A549 (cell line): ENCODE data around the gene ZBTB48. TPM values are rescaled to one million over a fixed set of nuclear protein-coding genes. Genes with fewer than 3 reads are reported as not detected.

Experiments
- ATAC-seq, 2 experiments: fragments of 200-7000 bp in 1 of 2; fragments of >200 bp in 1 of 2; cut with Nextera tagmentation in 1 of 2; cut with Tn5 transposase in 1 of 2; 3 replicates each; pipeline versions ENCODE4 v1.8.0 to v1.9.1; 2018 to 2020; ENCODE audit warnings: mild to moderate bottlenecking in 1 of 2, moderate library complexity in 1 of 2
- CTCF ChIA-PET: fragments of 300-600 bp; sonication (Branson Sonifier 250); formaldehyde crosslinking; extraction: SDS; loops from one replicate; lab custom pipeline; 2021; ENCODE audit warnings: antibody characterized with exemption, inconsistent platforms; lab: Yijun Ruan, JAX
- POLR2A ChIA-PET: fragments of 350-600 bp; formaldehyde crosslinking; extraction: SDS; loops from one replicate; lab custom pipeline; 2021; ENCODE audit warnings: antibody characterized with exemption, inconsistent platforms; lab: Yijun Ruan, JAX
- DNase-seq, 2 experiments: peaks; one replicate each; pipeline versions ENCODE4 v3.0.0 to v3.0.0-alpha.2; 2011 to 2016; ENCODE audit warnings: low read depth in 1 of 2, low spot score in 1 of 2
- FAIRE-seq: peaks from 2 replicates; lab custom pipeline; 2011; peaks lifted over from hg19 to GRCh38; lab: Jason Lieb, UNC
- H3K27ac ChIP-seq, 2 experiments: fragments of >200 bp; sonication (Bioruptor Twin); formaldehyde crosslinking; 3 replicates each; pipeline ENCODE4 v1.5.1; 2016 to 2017
- H3K4me1 ChIP-seq: fragments of >200 bp; sonication (Bioruptor Twin); formaldehyde crosslinking; 3 replicates; pipeline ENCODE4 v1.6.1; 2016
- H3K4me2 ChIP-seq: fragments of >200 bp; sonication (Bioruptor Twin); formaldehyde crosslinking; 3 replicates; pipeline ENCODE4 v1.6.1; 2016
- H3K4me3 ChIP-seq: fragments of >200 bp; sonication (Bioruptor Twin); formaldehyde crosslinking; 3 replicates; pipeline ENCODE4 v1.5.1; 2016
- H3K9me3 ChIP-seq: fragments of >200 bp; sonication (Bioruptor Twin); formaldehyde crosslinking; 3 replicates; pipeline ENCODE4 v1.6.1; 2016
- CBX2 ChIP-seq: fragments of 200-600 bp; sonication (generic); IDR thresholded peaks from 2 replicates; pipeline ENCODE4 v1.6.1; 2016; ENCODE audit warnings: low read depth, mild to moderate bottlenecking, borderline replicate concordance
- CHD4 ChIP-seq: fragments of 200-600 bp; sonication (generic); IDR thresholded peaks from 2 replicates; pipeline ENCODE4 v1.6.1; 2016; ENCODE audit warnings: antibody characterized with exemption, mild to moderate bottlenecking, borderline replicate concordance
- EHF ChIP-seq: fragments of 250-450 bp; sonication (Bioruptor Pico); IDR thresholded peaks from 2 replicates; pipeline ENCODE4 v1.5.0; 2020; ENCODE audit warnings: mild to moderate bottlenecking
- ESRRA ChIP-seq: fragments of 150-350 bp; IDR thresholded peaks from 2 replicates; pipeline ENCODE4 v1.6.1; 2014; ENCODE audit warnings: mild to moderate bottlenecking, low read length, borderline replicate concordance
- HDAC2 ChIP-seq: fragments of 200-600 bp; sonication (generic); IDR thresholded peaks from 2 replicates; pipeline ENCODE4 v1.6.1; 2016
- HOXB13 ChIP-seq: fragments of 250-450 bp; sonication (Bioruptor Pico); IDR thresholded peaks from 2 replicates; pipeline ENCODE4 v1.5.0; 2020; ENCODE audit warnings: low read depth, mild to moderate bottlenecking, moderate library complexity
- HOXB5 ChIP-seq: fragments of 250-450 bp; sonication (Bioruptor Pico); IDR thresholded peaks from 2 replicates; pipeline ENCODE4 v1.5.0; 2020; ENCODE audit warnings: mild to moderate bottlenecking, moderate library complexity
- JUN ChIP-seq, 2 experiments: fragments of >200 bp; sonication (Bioruptor Twin); formaldehyde crosslinking; IDR thresholded peaks; 2 replicates in 1 of 2; 3 replicates in 1 of 2; pipeline ENCODE4 v1.6.1; 2016 to 2017
- JUNB ChIP-seq: fragments of >200 bp; sonication (Bioruptor Twin); formaldehyde crosslinking; IDR thresholded peaks from 2 replicates; pipeline ENCODE4 v1.6.1; 2016
- KDM1A ChIP-seq: fragments of 200-600 bp; sonication (generic); IDR thresholded peaks from 2 replicates; pipeline ENCODE4 v1.6.1; 2016; ENCODE audit warnings: low read depth, mild to moderate bottlenecking
- MAFK ChIP-seq: fragments of 450-650 bp; IDR thresholded peaks from 2 replicates; pipeline ENCODE4 v1.6.1; 2014; ENCODE audit not compliant: partially characterized antibody
- MAZ ChIP-seq: fragments of 150-350 bp; IDR thresholded peaks from 2 replicates; pipeline ENCODE4 v1.6.1; 2014; ENCODE audit warnings: antibody characterized with exemption, low read depth, low read length, borderline replicate concordance
- NFE2L2 ChIP-seq: fragments of 150-350 bp; conservative IDR thresholded peaks from 2 replicates; pipeline ENCODE4 v1.6.1; 2014; ENCODE audit warnings: low read length
- NR3C1 ChIP-seq: fragments of >200 bp; sonication (Bioruptor Twin); formaldehyde crosslinking; IDR thresholded peaks from 3 replicates; pipeline ENCODE4 v1.6.1; 2017
- PHF8 ChIP-seq: fragments of 200-600 bp; sonication (generic); IDR thresholded peaks from 2 replicates; pipeline ENCODE4 v1.6.1; 2016; ENCODE audit warnings: low read depth, mild to moderate bottlenecking, antibody characterized with exemption, moderate library complexity, borderline replicate concordance
- POLR2A ChIP-seq: IDR thresholded peaks from 2 replicates; pipeline ENCODE4 v1.6.1; 2012; ENCODE audit warnings: mild to moderate bottlenecking, low read length
- POLR2AphosphoS2 ChIP-seq: conservative IDR thresholded peaks from 2 replicates; pipeline ENCODE4 v1.6.1; 2012; ENCODE audit warnings: low read length, improper control_type of control experiment, inconsistent platforms
- RARB ChIP-seq: fragments of 250-450 bp; sonication (Bioruptor Pico); IDR thresholded peaks from 2 replicates; pipeline ENCODE4 v1.8.0; 2021; ENCODE audit warnings: mild to moderate bottlenecking, moderate library complexity
- RCOR1 ChIP-seq: fragments of 150-350 bp; IDR thresholded peaks from 2 replicates; pipeline ENCODE4 v1.6.1; 2014; ENCODE audit warnings: antibody characterized with exemption, low read length, low read depth
- RFX5 ChIP-seq: fragments of 450-650 bp; IDR thresholded peaks from 2 replicates; pipeline ENCODE4 v1.7.1; 2014; ENCODE audit warnings: antibody characterized with exemption, mild to moderate bottlenecking, moderate library complexity
- SMC3 ChIP-seq: fragments of >200 bp; sonication (Bioruptor Twin); formaldehyde crosslinking; IDR thresholded peaks from 3 replicates; pipeline ENCODE4 v1.6.1; 2018; ENCODE audit warnings: inconsistent platforms
- TP53 ChIP-seq: fragments of 250-450 bp; sonication (Bioruptor Pico); IDR thresholded peaks from 2 replicates; pipeline ENCODE4 v1.5.0; 2021; ENCODE audit warnings: mild to moderate bottlenecking, moderate library complexity
- ZSCAN20 ChIP-seq: fragments of 250-450 bp; sonication (Bioruptor Pico); IDR thresholded peaks from 2 replicates; pipeline ENCODE4 v1.8.0; 2022; ENCODE audit warnings: mild to moderate bottlenecking, moderate library complexity
- WGBS: methylation state at CpG from one replicate; pipeline ENCODE4 v1.1.6; 2017; ENCODE audit errors: missing lambda C conversion rate; 5-methylcytosine and 5-hydroxymethylcytosine counted together
- polyA plus RNA-seq, 4 experiments: library from polyadenylated mRNA; depleted of rRNA in 3 of 4; stranded (reverse); fragments of >200 nt; fragmentation: RNase III in 1 of 4; extraction: RNeasy Plus Mini Kit Qiagen cat#74134 plus additional on column Dnase treatment in 1 of 4; gene quantifications; 2 replicates in 3 of 4; 3 replicates in 1 of 4; pipeline ENCODE4 v1.2.3, GENCODE V29; 2011 to 2017
- TF ChIP-seq, protein P1 (sequence below): IDR thresholded peaks from 2 replicates; pipeline ENCODE4 v1.6.1; 2012; ENCODE audit warnings: low read depth, borderline replicate concordance
- TF ChIP-seq, protein P2 (sequence below): fragments of 150-350 bp; IDR thresholded peaks from 2 replicates; pipeline ENCODE4 v1.6.1; 2014; ENCODE audit warnings: low read depth, mild to moderate bottlenecking, low read length

Gene ZBTB48
- polyA plus RNA-seq, 2 of the 4 experiments (the other 2 are of a cell fraction), result 8.0 to 13.1 TPM

DNA sequence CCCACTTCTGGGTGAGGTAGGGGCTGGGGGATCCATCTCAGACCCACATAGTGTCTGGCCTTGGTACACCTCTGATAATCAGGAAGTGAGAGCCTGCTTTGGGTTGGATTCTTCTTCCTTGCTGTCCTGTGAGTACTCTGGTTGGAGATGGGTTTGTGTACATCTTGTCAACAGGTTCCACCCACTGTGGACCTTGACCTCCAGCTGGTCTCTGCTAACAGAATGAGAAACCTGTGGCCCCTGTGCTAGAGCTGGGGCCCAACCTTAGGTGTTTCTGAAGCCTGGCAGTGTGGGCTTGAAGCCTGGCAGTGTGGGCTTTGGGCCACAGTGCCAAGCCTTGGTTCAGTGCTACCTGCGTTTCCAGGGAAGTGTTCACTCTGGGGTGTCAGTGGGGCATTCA, 2.6 kb downstream of the ZBTB48 start:
- H3K9me3 ChIP-seq, result no peaks in the 10 kb centered on the region
- peaks cover 25% of the 10 kb centered on the region for H3K4me1 ChIP-seq
- FAIRE-seq, result no peak
- 86% methylated on average over 1 of the region's 1 CpG for WGBS
- peak overlapping the region; percentile 92 for H3K4me2 ChIP-seq
- no peak overlapping the region for H3K27ac ChIP-seq
- TF ChIP-seq EHF (CRISPR knock-in tag), result no peak
- TF ChIP-seq POLR2AphosphoS2, result no peak
- TF ChIP-seq ESRRA, result no peak
- no peak for TF ChIP-seq MAZ
- no peak for TF ChIP-seq HDAC2
- TF ChIP-seq, protein P1, sequence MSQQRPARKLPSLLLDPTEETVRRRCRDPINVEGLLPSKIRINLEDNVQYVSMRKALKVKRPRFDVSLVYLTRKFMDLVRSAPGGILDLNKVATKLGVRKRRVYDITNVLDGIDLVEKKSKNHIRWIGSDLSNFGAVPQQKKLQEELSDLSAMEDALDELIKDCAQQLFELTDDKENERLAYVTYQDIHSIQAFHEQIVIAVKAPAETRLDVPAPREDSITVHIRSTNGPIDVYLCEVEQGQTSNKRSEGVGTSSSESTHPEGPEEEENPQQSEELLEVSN, result no peak
- TF ChIP-seq JUNB, result no peak
- no peak for TF ChIP-seq JUN (IDR thresholded peaks at IDR 0.05)
- TF ChIP-seq HOXB13, result no peak
- no peak for TF ChIP-seq ZSCAN20 (CRISPR knock-in tag)
- TF ChIP-seq RARB (CRISPR knock-in tag), result no peak
- TF ChIP-seq TP53 (CRISPR knock-in tag), result no peak
- TF ChIP-seq NFE2L2, result no peak
- no peak for TF ChIP-seq PHF8
- no peak for TF ChIP-seq POLR2A
- TF ChIP-seq RFX5, result no peak
- no peak for ATAC-seq
- H3K4me3 ChIP-seq, result no peak overlapping the region
- peak in 1 of 2 experiments; percentile 47 for DNase-seq
- POLR2A ChIA-PET, result no interaction called here
- CTCF ChIA-PET, result interaction anchor here (3.9 kb wide), 1 partner anchor 28 kb away, joined by 16 read pairs; the partner anchor contains the start of genes NOL9 and TAS1R1

DNA sequence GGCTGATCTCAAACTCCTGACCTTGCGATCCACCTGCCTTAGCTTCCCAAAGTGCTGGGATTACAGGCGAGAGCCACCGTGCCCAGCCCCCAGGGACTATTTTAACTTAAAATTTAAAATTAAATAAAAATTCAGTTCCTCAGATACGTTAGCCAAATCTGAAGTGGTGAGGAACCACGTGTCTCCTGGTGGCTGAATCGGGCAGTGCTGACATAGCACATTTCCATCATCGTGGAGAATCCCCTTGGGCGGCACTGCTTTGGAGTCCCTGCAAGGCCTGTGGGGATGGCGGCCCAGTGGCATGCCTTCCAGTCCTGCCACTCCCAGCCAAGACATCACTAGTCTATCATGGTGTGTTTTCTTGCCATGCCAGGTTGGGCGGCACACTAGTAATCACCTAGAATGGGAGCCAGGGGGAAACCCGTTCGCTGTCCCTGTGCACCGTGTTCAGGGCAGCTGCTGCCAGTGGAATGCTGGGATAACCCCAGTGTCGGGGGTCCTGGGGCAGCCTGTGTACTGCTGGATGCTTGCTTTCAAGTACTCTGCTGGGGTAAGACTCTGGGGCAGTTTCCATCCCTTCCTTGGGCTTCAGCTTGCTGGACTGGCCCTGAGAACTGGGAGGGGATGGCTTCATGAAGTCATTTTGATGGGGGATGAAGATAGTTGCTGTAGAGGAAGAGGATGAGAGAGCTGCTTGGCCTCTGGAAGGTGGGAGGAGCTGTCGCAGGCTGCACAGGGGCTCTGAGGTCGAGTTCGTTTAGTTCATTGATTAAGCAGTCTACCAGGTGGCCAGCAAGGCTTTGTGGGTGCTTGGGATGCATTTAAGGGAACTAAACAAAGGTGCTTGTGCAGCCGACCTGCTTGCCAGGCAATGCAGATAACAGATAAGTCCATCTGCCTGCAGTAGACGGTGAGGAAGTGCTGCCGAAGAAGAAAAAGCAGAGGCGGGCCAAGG, 4.6 kb downstream of the ZBTB48 start:
- FAIRE-seq, result no peak

GRCh38 chr1:6585081-6585722, 5.4 kb downstream of the ZBTB48 start:
- FAIRE-seq (no peak), ATAC-seq (no peak)
- Histone ChIP-seq H3K27ac (no peak overlapping the region), H3K4me1 (peaks cover 20% of the 10 kb centered on the region)
- CTCF ChIA-PET, result interaction anchor here (1.8 to 2.0 kb wide), 2 partner anchors 11 to 30 kb away, joined by 4 to 6 read pairs; partner anchors contain the start of gene TAS1R1
- TF ChIP-seq MAFK, result no peak
- no peak for TF ChIP-seq CBX2
- no peak for TF ChIP-seq KDM1A
- no peak for TF ChIP-seq HOXB5 (CRISPR knock-in tag)
- TF ChIP-seq RCOR1, result no peak
- no peak for TF ChIP-seq TP53 (CRISPR knock-in tag)
- TF ChIP-seq RARB (CRISPR knock-in tag), result no peak
- no peak for TF ChIP-seq CHD4
- TF ChIP-seq, all 56 proteins: peak for 0
- Histone ChIP-seq H3K4me2 (no peak overlapping the region), H3K9me3 (no peaks in the 10 kb centered on the region), H3K4me3 (no peak overlapping the region)
- POLR2A ChIA-PET, result no interaction called here
- DNase-seq, result no peak
- WGBS, result 86% methylated on average over 10 of the region's 12 CpGs

More for the DNA sequence above, 4.6 kb downstream of the ZBTB48 start:
- ATAC-seq, result no peak
- TF ChIP-seq MAFK (peak; percentile 92), ZSCAN20 (CRISPR knock-in tag) (no peak), NR3C1 (no peak), SMC3 (no peak)
- TF ChIP-seq, protein P2, sequence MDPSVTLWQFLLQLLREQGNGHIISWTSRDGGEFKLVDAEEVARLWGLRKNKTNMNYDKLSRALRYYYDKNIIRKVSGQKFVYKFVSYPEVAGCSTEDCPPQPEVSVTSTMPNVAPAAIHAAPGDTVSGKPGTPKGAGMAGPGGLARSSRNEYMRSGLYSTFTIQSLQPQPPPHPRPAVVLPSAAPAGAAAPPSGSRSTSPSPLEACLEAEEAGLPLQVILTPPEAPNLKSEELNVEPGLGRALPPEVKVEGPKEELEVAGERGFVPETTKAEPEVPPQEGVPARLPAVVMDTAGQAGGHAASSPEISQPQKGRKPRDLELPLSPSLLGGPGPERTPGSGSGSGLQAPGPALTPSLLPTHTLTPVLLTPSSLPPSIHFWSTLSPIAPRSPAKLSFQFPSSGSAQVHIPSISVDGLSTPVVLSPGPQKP, result no peak
- no peak overlapping the region for H3K27ac ChIP-seq
- POLR2A ChIA-PET, result interaction anchor here (0.7 kb wide), 1 partner anchor 17 kb away, joined by 4 read pairs; no protein-coding TSS in a partner anchor
- CTCF ChIA-PET, result interaction anchor here (1.8 to 2.0 kb wide), 2 partner anchors 12 to 29 kb away, joined by 4 to 6 read pairs; partner anchors contain the start of gene TAS1R1
- DNase-seq, result peak in 1 of 2 experiments; percentile 15
- H3K4me1 ChIP-seq, result peaks cover 21% of the 10 kb centered on the region
- no peak overlapping the region for H3K4me3 ChIP-seq
- no peak overlapping the region for H3K4me2 ChIP-seq
- WGBS, result 81% methylated on average over 15 of the region's 21 CpGs
- H3K9me3 ChIP-seq, result no peaks in the 10 kb centered on the region
